Common myeloid progenitor, CD34-positive (primary cell): ENCODE results near the gene CACNG4.

ENCODE experiments used
- CTCF ChIA-PET: fragments of 350-600 bp; sonication (Branson Sonifier 250); formaldehyde crosslinking; loops from one replicate; lab custom pipeline; 2021; ENCODE audit warnings: antibody characterized with exemption; lab: Charles Lee
- POLR2A ChIA-PET: fragments of 350-600 bp; sonication (Branson Sonifier 250); formaldehyde crosslinking; loops from one replicate; lab custom pipeline; 2021; ENCODE audit warnings: antibody characterized with exemption; lab: Charles Lee
- DNase-seq, 3 donors: peaks; one replicate each; pipeline versions ENCODE4 v3.0.0 to v3.0.0-alpha.2; 2013
- H3K27ac ChIP-seq, 2 experiments: 1 replicate in 1 of 2; 2 replicates in 1 of 2; pipeline ENCODE4 v1.7.0; 2013; ENCODE audit warnings: inconsistent platforms in 2 of 2, low read length in 2 of 2, mild to moderate bottlenecking in 2 of 2, low read depth in 1 of 2, moderate library complexity in 1 of 2; ENCODE audit not compliant: severe bottlenecking in 2 of 2, insufficient read depth in 1 of 2, poor library complexity in 1 of 2
- H3K27me3 ChIP-seq, 5 experiments: replicated peaks in 2 of 5; 1 replicate in 3 of 5; 2 replicates in 2 of 5; pipeline versions ENCODE4 v1.6.1 to v1.7.0; 2013; ENCODE audit warnings: low read length in 4 of 5, mild to moderate bottlenecking in 2 of 5, moderate library complexity in 2 of 5, inconsistent platforms in 1 of 5; ENCODE audit not compliant: insufficient read depth in 5 of 5, control insufficient read depth in 4 of 5
- H3K36me3 ChIP-seq, 4 experiments: 1 replicate in 2 of 4; 2 replicates in 2 of 4; pipeline versions ENCODE4 v1.6.1 to v1.7.0; 2013; ENCODE audit warnings: low read length in 3 of 4, control low read depth in 1 of 4, mild to moderate bottlenecking in 1 of 4; ENCODE audit not compliant: control insufficient read depth in 4 of 4, insufficient read depth in 4 of 4
- H3K4me1 ChIP-seq, 4 experiments: 1 replicate in 3 of 4; 2 replicates in 1 of 4; pipeline versions ENCODE4 v1.6.1 to v1.7.1; 2013; ENCODE audit warnings: low read length in 3 of 4, mild to moderate bottlenecking in 3 of 4, control low read depth in 1 of 4, inconsistent platforms in 1 of 4, moderate library complexity in 1 of 4; ENCODE audit not compliant: control insufficient read depth in 4 of 4, insufficient read depth in 4 of 4; ENCODE audit errors: control extremely low read depth in 1 of 4
- H3K4me3 ChIP-seq, 7 experiments: 1 replicate in 4 of 7; 2 replicates in 3 of 7; pipeline versions ENCODE4 v1.5.1 to v1.7.0; 2013; ENCODE audit warnings: mild to moderate bottlenecking in 7 of 7, low read length in 6 of 7, moderate library complexity in 6 of 7, inconsistent platforms in 2 of 7, low read depth in 2 of 7, control low read depth in 1 of 7; ENCODE audit not compliant: insufficient read depth in 4 of 7, control insufficient read depth in 1 of 7; ENCODE audit errors: extremely low read depth in 1 of 7
- H3K9me3 ChIP-seq, 5 experiments: 1 replicate in 4 of 5; 2 replicates in 1 of 5; pipeline versions ENCODE4 v1.6.1 to v1.7.1; 2013; ENCODE audit warnings: low read length in 4 of 5, mild to moderate bottlenecking in 2 of 5, inconsistent platforms in 1 of 5, low read depth in 1 of 5, moderate library complexity in 1 of 5; ENCODE audit not compliant: control insufficient read depth in 4 of 5, insufficient read depth in 2 of 5; ENCODE audit errors: control extremely low read depth in 1 of 5
- WGBS: methylation state at CpG from one replicate; pipeline ENCODE4 v1.1.5; 2013; ENCODE audit not compliant: insufficient coverage; 5-methylcytosine and 5-hydroxymethylcytosine counted together

CACNG4 gene

GRCh38 chr17:67015001-67015400, 50.5 kb downstream of the CACNG4 start:
- Histone ChIP-seq H3K36me3 (no peaks in the 10 kb centered on the region), H3K4me1 (no peaks in the 10 kb centered on the region), H3K27ac (no peak overlapping the region), H3K27me3 (peaks cover 0 to 6% (median 0%) of the 10 kb centered on the region in 5 experiments), H3K4me3 (no peak overlapping the region), H3K9me3 (peaks cover 0 to 2% (median 0%) of the 10 kb centered on the region in 5 experiments)
- DNase-seq, result no peak
- WGBS, result 98% methylated on average over 11 of the region's 11 CpGs
- ChIA-PET POLR2A (no interaction called here), CTCF (no interaction called here)

GRCh38 chr17:67016039-67016762, 51.7 kb downstream of the CACNG4 start:
- Histone ChIP-seq H3K4me3 (no peak overlapping the region), H3K9me3 (no peaks in the 10 kb centered on the region), H3K27ac (no peak overlapping the region), H3K27me3 (peaks cover 0 to 4% (median 0%) of the 10 kb centered on the region in 5 experiments), H3K36me3 (no peaks in the 10 kb centered on the region), H3K4me1 (no peaks in the 10 kb centered on the region)
- 77% methylated on average over 16 of the region's 17 CpGs for WGBS
- CTCF ChIA-PET, result no interaction called here
- no peak for DNase-seq
- POLR2A ChIA-PET, result no interaction called here

- DNase-seq, result no peak
- WGBS, result 90% methylated on average over 13 of the region's 14 CpGs
- Histone ChIP-seq H3K27me3 (peaks cover 0 to 4% (median 0%) of the 10 kb centered on the region in 5 experiments), H3K9me3 (no peaks in the 10 kb centered on the region), H3K4me3 (no peak overlapping the region), H3K36me3 (no peaks in the 10 kb centered on the region), H3K4me1 (no peaks in the 10 kb centered on the region), H3K27ac (no peak overlapping the region)
- CTCF ChIA-PET, result no interaction called here
- POLR2A ChIA-PET, result no interaction called here
These were observed 53.4 kb downstream of the CACNG4 start for GRCh38 chr17:67017910-67018309.

GRCh38 chr17:67018471-67019434, 54.2 kb downstream of the CACNG4 start:
- Histone ChIP-seq H3K4me1 (no peaks in the 10 kb centered on the region), H3K9me3 (no peaks in the 10 kb centered on the region), H3K36me3 (no peaks in the 10 kb centered on the region), H3K27ac (no peak overlapping the region), H3K4me3 (no peak overlapping the region), H3K27me3 (peaks cover 0 to 4% (median 0%) of the 10 kb centered on the region in 5 experiments)
- no peak for DNase-seq
- WGBS, result 95% methylated on average over 12 of the region's 12 CpGs
- POLR2A ChIA-PET, result no interaction called here
- CTCF ChIA-PET, result no interaction called here

GRCh38 chr17:67019809-67020208, 55.3 kb downstream of the CACNG4 start:
- H3K27ac ChIP-seq, result no peak overlapping the region
- H3K4me1 ChIP-seq, result no peaks in the 10 kb centered on the region
- peaks cover 0 to 4% (median 0%) of the 10 kb centered on the region in 5 experiments for H3K27me3 ChIP-seq
- POLR2A ChIA-PET, result no interaction called here
- WGBS, result 94% methylated on average over 7 of the region's 8 CpGs
- CTCF ChIA-PET, result interaction anchor here (0.8 kb wide), 1 partner anchor 39 kb away, joined by 3 read pairs; no protein-coding TSS in a partner anchor
- no peak for DNase-seq
- no peak overlapping the region for H3K4me3 ChIP-seq
- H3K9me3 ChIP-seq, result no peaks in the 10 kb centered on the region
- H3K36me3 ChIP-seq, result no peaks in the 10 kb centered on the region

- Histone ChIP-seq H3K4me3 (no peak overlapping the region), H3K4me1 (no peaks in the 10 kb centered on the region), H3K27ac (no peak overlapping the region), H3K36me3 (no peaks in the 10 kb centered on the region), H3K27me3 (peaks cover 0 to 4% (median 0%) of the 10 kb centered on the region in 5 experiments), H3K9me3 (no peaks in the 10 kb centered on the region)
- CTCF ChIA-PET, result interaction anchor here (0.8 kb wide), 1 partner anchor 38 kb away, joined by 3 read pairs; no protein-coding TSS in a partner anchor
- 93% methylated on average over 10 of the region's 11 CpGs for WGBS
- no peak for DNase-seq
- POLR2A ChIA-PET, result no interaction called here
These were observed 55.8 kb downstream of the CACNG4 start for GRCh38 chr17:67020293-67020766.
